ENCODE data around the gene DPH7.
"Not testable (repeated sequence)": the region's sequence is repeated elsewhere in the genome, so short reads cannot be mapped to it uniquely, and the experiment has no call there.

The DPH7 gene

DNA sequence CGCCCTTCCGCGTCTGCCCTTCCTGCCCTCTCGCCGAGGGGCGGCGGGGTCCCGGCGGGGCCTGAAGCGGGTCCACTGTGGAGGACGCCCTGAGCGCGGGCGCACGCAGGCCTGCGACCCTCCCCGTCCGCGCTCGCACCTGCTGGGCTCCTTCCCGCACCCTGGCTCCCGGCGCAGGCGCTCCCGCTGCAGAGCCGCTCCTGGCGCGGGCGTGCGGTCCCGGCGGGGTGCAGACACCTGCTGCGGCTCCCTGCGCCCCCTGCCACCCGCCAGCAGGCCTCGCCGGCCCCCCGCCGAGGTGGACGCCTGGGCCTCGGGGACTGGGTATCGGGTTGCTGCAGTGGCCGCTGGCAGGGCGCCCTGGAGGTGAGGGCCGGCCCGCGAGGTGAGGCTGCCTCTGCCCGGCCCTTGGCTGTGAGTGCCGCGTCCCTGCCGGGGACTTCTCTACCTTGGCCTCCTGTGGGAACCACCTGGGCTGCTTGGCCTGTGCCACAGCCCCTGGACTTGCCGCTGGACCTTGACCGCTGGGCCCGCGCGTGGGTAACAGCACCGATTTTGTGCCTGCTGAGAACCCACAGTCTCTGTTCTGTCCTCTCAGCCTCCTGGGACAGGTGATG is 27.4 kb upstream of the DPH7 start:
- DNase-seq, result no peak

DNA sequence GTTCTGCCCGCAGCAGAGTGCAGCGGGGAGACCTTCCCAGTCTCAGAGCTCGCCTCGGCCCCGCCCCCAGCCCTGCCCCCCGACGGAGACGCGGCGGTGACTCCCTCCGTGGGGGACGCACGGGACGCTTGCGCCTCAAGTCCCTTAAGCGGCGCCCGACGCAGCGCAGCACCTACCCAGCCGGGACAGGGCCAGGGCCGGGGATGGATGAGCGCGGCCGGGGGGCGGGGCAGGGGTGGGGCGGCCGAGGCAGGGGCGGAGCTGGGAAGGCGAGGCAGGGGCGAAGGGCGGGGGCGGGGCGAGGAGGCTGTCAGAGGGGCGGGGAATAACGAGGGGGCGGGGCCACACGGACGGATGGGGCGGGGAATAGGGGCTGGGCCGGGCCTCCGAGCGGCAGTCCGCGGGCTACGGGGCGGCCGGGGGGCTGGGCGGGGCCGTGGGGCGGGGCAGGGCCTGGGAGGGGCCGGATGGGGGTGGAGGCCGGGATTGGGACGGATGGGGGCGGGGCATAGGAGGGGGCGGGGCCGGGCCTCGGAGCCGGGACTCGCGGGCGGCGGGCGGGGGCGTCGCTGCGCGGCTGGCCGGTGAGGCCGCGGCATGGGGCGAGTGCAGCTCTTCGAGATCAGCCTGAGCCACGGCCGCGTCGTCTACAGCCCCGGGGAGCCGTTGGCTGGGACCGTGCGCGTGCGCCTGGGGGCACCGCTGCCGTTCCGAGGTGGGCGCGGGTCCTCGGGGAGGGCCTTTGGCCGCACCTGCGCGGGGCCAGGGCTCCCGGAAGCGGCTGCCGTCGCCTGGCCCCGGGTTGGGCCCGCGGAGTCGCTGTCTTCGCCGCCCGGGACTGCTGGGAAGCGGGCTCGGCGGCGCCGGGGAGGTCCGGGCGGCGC is 26.6 kb upstream of the DPH7 start, which contains the start of gene ARRDC1:
Gene ARRDC1 (plus strand): TSS at position 566 of the 884 bp plus-strand sequence. CDS start 32 bp downstream, at position 598.
- DNase-seq, result peak; percentile 86

DNA sequence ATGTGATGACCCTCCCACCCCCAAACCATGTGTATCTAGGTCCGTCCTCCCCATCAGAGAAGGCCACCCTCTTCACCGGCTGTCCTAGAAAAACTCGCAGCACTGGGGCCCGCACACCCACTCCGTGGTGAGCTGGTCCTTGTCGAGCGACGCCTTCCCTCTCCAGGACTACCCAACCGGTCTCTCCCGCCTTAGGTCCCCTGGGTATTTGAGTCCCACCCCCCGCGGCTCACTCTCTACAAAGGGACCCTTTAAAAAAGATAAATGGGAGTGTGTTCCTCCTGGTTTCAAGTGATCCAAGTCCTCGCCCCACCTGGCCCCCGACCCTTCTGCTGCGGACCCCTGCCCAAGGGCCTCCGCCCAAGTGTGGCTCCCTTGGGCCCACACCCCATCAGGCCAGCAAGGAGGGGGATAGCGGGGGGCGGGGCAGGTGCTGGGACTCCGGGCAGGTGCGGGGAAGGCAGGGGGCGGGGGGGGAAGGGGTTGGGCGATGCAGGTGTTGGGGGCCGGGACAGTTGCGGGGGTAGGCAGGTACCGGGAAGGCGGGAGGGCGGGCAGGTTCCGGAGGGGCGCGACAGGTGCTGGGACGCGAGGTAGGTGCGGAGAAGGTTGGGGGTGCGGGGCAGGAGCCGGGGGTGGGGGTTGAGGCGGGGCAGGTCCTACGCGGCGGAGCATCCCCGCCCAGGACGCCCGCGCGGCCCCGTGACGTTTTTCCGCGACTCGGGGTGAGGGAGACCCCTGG is 25.8 kb upstream of the DPH7 start:
- DNase-seq, result no peak

DNA sequence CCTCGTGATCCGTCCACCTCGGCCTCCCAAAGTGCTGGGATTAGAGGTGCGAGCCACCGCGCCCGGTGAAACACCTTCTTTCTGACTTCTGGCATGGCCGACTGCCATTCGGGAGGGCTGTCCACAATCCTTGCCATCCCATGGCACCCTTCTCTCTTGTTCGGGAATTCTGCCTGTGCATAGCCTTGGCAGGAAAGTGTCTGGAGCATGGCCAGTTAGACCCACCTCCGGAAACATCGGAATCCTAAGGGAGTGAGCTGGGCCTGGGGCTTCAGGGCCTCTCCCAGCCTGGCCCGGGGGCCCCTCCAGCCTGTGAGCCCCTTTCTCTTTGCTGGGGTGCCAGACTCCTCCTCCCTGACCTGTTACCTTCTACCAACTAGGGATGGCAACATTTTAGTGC is 25.2 kb upstream of the DPH7 start:
- no peak for DNase-seq

DNA sequence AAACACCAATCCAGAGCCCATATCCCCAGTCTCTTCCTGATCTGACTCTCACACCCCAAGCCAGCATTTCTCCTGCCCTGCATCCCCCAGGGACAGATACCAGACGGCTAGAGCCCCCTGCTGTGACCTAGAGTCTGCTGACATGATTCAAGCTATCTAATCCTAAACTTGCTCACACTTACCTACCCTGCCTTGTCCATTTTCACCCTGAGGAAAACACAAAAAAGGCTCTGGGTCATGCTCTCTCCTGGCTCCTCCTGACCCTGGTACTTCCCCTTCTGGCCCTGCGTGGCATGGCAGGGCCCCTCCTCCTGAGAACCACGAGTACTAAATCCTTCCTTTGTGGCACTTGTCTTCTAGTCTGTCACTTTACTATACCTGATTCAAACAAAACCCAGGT is 23.9 kb upstream of the DPH7 start:
- DNase-seq, result no peak

DNA sequence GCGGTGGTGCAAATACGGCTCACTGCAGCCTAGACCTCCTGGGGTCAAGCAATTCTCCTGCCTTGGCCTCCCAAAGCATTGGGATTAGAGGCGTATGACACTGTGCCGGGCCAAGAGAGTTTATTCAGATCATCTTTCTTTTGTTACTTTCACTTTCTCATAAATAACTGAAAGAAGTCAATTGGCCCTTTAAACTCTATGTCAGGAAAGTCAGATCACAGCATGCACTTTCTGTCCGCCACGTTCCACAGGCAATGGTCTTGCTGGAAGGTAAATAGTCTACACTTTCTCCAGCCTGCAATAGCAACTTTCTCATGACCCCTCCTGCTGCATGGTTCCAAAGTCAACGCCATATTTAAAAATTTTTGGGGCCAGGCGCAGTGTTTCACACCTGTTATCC is 20.2 kb upstream of the DPH7 start:
- no peak for DNase-seq

DNA sequence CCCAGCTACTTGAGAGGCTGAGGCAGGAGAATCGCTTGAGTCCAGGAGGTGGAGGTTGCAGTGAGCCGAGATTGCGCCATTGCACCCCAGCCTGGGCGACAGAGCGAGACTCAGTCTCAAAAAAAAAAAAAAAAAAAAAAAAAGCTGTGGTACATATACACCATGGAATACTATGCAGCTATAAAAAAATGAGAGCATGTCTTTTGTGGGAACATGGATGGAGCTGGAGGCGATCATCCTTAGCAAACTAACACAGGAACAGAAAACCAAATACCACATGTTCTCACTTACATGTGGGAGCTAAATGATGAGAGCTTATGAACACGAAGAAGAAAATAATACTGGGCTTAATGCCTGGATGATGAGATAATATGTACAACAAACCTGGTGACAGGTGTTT is 17.9 kb upstream of the DPH7 start:
- not testable (repeated sequence) for DNase-seq

DNA sequence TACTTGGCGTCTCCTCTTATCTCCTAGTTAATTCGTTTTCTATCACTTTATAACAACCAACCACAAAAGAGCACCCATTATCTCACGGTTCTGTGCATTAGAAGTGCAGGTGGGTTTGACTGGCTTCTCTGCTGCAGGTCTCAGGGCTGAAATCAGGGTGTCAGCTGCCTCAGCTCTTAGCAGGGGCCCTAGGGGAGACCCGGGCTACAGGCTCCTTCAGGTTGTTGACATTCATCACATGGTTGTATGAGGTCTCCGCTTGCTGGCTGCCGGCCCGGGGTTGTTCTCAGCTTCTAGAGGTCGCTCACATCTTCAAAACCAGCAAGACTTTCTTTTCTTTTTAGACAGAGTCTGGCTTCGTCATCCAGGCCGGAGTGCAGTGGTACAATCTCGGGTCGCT is 14.5 kb upstream of the DPH7 start:
- DNase-seq, result no peak

DNA sequence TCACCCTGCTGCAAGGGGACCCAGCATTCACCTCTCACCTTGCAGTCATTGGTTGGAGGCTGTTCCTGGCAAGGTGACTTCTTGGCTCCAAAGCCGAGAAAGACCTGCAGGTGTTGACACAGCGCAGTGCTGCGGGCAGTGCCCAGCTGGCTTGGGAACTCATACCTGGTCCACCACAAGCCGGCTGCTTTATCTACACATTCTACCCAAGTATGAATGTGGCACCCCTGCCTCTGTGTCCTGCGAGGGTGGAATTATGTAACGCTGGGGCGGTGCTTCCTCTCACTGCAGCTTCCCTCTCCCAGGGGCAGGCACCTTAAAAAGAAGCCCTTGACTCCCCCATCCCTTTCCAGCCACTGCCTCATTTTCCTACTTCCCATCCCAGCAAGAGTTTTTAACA is 14.0 kb upstream of the DPH7 start:
- no peak for DNase-seq

DNA sequence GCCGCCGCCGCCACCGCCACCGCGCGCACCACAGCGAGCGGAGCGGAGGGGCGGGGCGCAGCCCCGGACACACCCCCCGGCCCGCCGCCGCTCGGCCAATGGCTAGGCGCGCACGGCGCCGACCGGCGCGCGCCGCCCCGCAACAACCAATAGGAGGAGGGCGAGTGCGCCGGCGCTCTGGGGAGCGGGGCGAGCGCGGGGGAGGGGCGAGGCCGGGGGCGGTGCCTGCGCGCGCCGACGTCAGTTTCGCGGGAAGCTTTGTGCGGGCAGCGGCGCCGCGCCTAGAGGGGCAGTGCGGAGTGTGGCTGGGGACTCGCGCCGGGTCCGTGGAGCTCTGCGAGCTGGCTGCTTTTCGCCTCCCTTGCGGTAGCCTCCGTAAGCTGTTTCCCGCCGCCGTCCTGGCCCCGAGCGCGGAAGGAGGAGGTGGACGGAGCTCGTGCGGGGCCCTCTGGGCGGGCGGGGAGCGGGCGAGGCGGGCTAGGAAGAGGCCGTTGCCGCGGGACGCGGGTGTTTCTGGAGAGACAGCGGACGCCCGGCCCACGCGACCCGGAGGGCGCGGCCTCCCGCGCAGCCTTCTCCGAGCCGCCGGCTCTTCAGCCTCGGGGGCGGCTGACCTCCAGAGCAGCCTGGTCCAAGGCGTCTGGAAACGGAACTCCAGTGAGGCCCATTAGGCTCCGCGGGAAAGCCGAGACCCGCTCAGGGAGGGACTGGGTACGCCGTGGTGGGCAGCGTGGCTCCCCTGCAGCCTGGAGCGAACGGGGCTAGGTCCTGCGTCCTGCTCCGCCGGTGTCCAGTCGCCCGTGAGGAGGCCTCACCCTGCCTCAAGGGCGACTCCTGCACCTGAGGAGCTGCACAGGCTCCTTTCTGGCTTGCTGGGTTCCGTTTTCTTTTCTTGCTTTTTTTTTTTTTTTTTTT is 12.0 kb upstream of the DPH7 start, which contains the start of gene ZMYND19:
Gene ZMYND19 (minus strand): TSS at position 44 of the 915 bp plus-strand sequence. CDS start 249 bp downstream, outside the sequence.
- DNase-seq, result peak; percentile 88

DNA sequence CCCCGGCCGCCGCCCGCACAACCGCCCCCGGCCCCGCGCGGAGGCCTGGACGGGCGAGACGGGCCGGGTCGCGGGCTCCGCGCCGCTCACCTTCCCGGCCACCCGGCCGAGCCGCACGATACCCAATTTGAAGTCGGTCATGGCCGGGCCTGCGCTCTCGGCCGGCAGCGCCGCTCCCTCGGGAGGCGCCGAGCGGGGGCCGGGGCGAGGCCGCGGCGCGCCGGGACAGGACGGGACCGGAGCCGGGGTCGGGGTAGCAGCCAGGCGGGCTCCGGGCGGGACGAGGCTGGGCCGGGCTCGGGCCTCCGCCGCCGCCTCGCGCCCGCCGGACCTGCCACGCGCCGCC is 11.4 kb upstream of the DPH7 start:
- no peak for DNase-seq

DNA sequence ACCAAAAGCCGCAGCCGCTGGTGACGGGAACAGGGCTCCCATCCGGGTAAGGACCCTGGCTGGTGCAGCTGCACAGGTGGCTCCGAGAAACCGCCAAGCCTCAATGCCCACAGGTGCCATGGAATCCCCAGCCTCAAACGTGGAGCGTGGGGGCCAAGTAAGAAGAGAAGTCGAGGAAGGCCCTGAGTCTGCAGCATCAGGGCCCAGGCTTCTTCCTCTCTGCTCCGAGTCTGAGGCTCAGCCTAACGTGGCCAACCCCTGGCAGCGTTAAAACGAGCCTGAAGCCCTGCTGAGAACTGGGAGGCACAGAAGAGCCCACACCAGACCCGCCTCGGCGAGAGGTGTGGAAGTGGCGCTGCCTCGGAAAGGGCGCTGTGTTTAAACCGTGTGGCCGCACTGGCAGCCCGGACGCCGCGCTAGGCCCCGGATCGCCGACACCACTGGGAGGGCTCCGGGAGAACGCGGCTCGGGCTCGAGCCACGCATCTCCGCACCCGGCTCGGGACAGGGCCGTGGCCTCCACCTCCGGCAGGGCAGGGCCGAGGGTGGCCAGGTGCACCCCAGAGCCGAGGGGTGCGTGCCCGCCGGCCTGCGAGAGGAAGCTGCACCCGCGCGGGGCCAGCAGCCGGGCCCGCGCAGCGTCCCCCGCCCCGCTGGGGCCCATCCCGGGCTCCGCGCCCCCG is 10.9 kb upstream of the DPH7 start:
- DNase-seq, result no peak

DNA sequence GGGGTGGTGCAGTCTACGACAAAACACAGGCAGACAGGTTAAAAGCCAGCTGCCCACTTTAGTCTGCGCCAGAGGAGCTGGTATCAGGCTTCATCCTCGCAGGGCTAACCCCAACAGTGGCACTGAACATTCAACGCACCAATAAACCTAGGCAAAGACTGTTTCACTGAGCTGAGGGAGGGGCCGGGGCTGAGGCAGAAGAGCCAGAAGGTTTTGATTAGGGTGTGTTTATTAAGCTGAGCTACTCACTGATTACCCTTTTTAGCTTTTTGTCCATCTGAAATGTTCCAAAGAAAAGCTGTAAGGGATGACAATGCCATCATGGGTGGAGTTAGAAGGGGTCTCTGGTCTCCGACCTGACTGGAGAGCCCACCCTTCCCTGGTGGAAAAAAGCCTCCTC is 10.2 kb upstream of the DPH7 start:
- DNase-seq, result no peak

DNA sequence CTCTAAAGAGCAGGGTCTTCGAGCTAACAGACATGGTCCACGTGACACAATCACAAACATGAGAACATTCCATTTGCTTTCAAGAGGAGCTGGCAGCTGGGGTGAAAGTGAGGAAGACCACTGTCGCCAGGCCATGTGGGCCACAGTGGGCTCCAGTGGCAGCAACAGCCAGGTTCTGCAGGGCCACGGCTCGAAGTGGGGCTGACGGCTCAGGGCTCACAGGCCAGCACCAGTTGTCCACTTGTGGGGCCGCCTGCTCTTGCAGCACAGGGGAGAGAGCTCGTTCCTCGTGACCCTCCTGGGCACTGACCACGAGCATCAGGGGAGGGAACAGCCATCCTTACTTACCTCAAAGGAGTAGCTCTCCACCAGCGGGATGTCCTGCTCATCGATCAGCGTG is 9.6 kb upstream of the DPH7 start:
- DNase-seq, result no peak

DNA sequence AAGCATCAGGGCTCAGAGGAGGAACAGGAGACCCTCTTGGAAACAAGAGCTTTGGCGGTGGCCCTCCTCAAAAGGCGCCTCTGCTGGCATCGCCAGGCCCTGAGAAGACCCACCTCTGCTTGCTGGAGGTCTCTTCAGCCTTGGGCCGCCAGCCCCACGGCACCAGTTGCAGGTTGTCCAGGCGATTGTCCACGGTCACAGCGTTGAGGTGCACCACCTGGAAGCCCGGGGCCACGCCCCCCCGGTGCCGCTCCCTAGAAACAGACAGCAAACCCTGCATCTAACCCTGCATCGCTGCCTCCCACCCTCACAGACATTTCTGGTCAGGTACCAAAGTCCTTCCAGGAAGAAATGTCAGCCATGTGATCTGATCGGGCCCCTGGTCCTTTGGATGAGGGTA is 8.1 kb upstream of the DPH7 start:
- DNase-seq, result no peak

DNA sequence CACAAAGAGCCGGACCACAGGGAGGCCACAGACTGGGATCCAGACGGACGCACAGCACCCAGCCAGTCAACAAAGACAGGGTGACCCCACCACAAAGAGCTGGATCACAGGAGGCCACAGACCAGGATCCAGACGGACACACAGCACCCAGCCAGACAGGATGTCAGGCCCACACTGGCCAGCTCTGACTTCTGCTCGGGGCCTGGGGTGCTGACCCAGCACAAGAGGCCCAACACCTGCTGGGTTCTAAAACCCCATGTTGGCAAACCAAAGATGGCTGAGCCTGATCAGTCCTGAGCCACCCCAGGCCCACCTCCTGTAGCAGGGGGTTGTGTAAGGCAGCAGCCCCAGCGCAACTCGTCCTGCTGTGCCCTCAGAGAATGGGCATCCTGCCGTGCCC is 5.2 kb upstream of the DPH7 start:
- no peak for DNase-seq

DNA sequence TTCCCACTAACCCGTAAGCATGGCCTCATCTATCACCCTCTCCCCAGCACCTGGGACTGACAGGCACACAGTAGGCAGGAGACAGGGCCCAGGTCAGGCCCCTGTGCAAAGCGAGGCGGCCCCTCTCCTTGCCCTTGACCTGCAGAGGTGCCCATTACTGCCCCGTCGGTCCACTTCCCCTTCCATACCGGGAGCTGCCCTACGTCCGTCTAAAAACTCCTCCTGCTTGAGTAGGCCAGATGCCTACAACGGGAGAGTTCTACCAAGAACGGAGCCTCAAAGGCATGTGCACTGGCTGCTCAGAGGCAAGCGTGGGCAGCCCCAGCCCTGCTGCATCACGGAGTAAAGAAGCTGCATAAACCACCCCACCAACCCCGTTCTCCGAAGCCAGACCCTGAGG is 4.6 kb upstream of the DPH7 start:
- no peak for DNase-seq

DNA sequence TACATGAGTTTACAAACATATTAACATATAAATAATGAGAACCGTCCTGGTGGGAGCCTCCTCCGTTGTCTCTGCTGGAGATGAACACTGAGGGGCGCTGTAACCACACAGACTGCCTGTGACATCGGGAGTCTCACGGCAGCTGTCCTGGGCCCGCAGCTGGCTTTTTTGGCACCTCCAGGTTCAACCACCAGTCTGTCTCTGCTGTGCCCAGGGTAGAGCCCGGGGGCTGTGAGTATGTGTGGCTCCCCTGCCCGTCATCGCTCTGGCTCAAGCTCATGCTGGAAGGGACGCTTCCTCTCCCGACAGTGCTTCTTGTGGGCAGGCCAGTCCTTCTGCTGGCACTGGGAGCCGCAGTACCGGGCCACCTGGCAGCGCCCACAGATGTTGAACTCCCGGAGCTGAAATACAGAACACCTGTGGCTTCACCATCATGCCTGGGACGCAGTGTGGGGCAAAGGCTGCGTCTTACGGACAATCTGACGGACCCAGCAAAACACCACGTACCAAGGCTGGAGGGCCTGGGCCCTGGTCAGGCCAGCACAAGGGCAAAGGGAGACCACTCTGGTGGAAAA is 3.6 kb upstream of the DPH7 start:
- DNase-seq, result no peak

DNA sequence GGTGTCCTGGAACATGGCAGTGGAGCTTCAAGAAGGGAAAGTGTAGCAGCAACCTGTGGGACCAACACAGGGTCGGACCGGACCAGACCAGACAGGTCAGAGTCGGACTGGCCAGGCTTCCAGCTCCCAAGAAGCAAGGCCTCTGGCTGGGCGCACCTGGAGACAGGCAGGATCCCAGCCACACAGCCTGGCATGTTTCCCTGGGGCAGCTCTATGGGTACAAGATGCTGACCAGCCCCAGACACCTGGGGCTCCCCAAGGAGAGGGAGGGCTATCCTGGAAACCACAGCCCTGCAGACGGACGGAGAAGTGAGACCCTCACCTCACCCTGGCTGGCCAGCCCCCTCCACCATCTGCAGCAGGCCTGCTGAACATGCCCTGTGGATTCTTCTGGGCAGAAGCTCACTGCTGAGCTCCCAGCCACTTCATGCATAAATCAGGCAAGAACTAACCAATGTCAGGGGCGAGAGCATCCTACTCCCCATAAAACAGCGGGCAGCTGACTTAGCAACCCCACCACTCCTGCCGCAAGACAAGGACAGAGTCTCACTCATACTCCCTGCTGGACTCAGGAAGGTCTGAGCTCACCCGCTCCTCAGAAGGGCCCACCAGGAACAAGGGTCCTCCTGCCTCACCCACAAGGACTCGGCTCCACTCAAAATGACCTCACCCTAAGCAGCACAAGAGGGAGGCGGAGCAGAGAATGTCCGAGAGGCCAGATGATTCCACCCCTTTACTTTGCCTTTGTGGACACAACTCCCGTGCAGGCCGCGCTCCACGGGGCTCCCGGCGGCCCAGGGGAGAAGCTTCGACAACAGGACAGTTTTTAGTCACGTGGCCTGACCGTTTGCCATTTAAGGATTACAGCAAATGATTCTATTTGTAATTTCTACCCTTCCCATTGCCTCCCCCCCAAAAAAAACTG is 2.9 kb upstream of the DPH7 start:
- no peak for DNase-seq

DNA sequence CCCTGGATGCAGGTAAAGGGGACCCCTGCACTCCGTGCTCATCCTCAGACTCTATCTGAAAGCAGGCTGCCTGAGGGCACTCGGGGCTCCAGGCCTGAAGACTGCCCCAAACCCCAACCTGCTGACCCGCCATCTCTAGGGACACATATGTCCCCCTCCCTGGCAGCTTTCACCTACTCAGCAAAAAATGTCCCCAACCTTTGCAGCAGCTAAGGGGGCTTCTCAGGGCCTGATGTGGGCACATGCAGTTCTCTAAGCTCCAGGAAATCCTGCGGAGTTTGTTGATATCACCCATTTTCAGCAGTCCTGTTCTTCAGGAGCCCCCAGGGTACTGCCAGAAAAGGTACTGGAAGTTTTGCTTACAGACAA is 2.2 kb upstream of the DPH7 start:
- no peak for DNase-seq
